ENCODE data around the gene SYNJ2. TPM values are rescaled to one million over a fixed set of nuclear protein-coding genes. Genes with fewer than 3 reads are reported as not detected.
A peak's percentile ranks its signal among the peaks of the same experiment; 100 is the strongest.

The SYNJ2 gene
- total RNA-seq, 1 experiment from 2014 or later: 29.1 TPM

GRCh38 chr6:158021814-158022748, 40.4 kb downstream of the SYNJ2 start:
- Mint-ChIP-seq H3K27me3 (ENCODE audit: unreplicated experiment) (no peaks in the 10 kb centered on the region), H3K27ac (ENCODE audit: unreplicated experiment) (no peak overlapping the region), H3K4me1 (ENCODE audit: low read depth, unreplicated experiment) (peaks cover 25% of the 10 kb centered on the region), H3K36me3 (ENCODE audit: insufficient read depth, unreplicated experiment) (peaks cover 22% of the 10 kb centered on the region), H3K4me3 (ENCODE audit: low read depth, unreplicated experiment) (no peak overlapping the region), H3K9me3 (ENCODE audit: low read depth, unreplicated experiment) (no peaks in the 10 kb centered on the region)
- no peak for DNase-seq
- CTCF ChIA-PET: no interaction called here
- no TSS peak for BruUV-seq (replicated peaks)
- no peak for TF ChIP-seq CTCF (IDR thresholded peaks at IDR 0.05; ENCODE audit: unreplicated experiment)
- intact Hi-C loops (cut with micrococcal nuclease; ENCODE audit: unreplicated experiment): no loop called here

GRCh38 chr6:158022749-158023596, 41.3 kb downstream of the SYNJ2 start:
- peaks cover 30% of the 10 kb centered on the region for H3K36me3 Mint-ChIP-seq (ENCODE audit: insufficient read depth, unreplicated experiment)
- peaks cover 34% of the 10 kb centered on the region for H3K4me1 Mint-ChIP-seq (ENCODE audit: low read depth, unreplicated experiment)
- no peak overlapping the region for H3K27ac Mint-ChIP-seq (ENCODE audit: unreplicated experiment)
- no peaks in the 10 kb centered on the region for H3K9me3 Mint-ChIP-seq (ENCODE audit: low read depth, unreplicated experiment)
- no TSS peak for BruUV-seq (replicated peaks)
- intact Hi-C loops (cut with micrococcal nuclease; ENCODE audit: unreplicated experiment): no loop called here
- no peaks in the 10 kb centered on the region for H3K27me3 Mint-ChIP-seq (ENCODE audit: unreplicated experiment)
- CTCF ChIA-PET: no interaction called here
- no peak for DNase-seq
- no peak overlapping the region for H3K4me3 Mint-ChIP-seq (ENCODE audit: low read depth, unreplicated experiment)
- no peak for TF ChIP-seq CTCF (IDR thresholded peaks at IDR 0.05; ENCODE audit: unreplicated experiment)

GRCh38 chr6:158023597-158023939, 41.9 kb downstream of the SYNJ2 start:
- Mint-ChIP-seq H3K4me3 (ENCODE audit: low read depth, unreplicated experiment) (no peak overlapping the region), H3K4me1 (ENCODE audit: low read depth, unreplicated experiment) (peaks cover 38% of the 10 kb centered on the region), H3K9me3 (ENCODE audit: low read depth, unreplicated experiment) (no peaks in the 10 kb centered on the region), H3K36me3 (ENCODE audit: insufficient read depth, unreplicated experiment) (peaks cover 33% of the 10 kb centered on the region), H3K27ac (ENCODE audit: unreplicated experiment) (no peak overlapping the region), H3K27me3 (ENCODE audit: unreplicated experiment) (no peaks in the 10 kb centered on the region)
- no TSS peak for BruUV-seq (replicated peaks)
- TF ChIP-seq CTCF (IDR thresholded peaks at IDR 0.05; ENCODE audit: unreplicated experiment): no peak
- CTCF ChIA-PET: no interaction called here
- no peak for DNase-seq
- intact Hi-C loops (cut with micrococcal nuclease; ENCODE audit: unreplicated experiment): no loop called here

GRCh38 chr6:158024566-158025297, 43.1 kb downstream of the SYNJ2 start:
- H3K4me1 Mint-ChIP-seq (ENCODE audit: low read depth, unreplicated experiment): peaks cover 34% of the 10 kb centered on the region
- H3K27me3 Mint-ChIP-seq (ENCODE audit: unreplicated experiment): no peaks in the 10 kb centered on the region
- BruUV-seq (replicated peaks): no TSS peak
- peak overlapping the region; percentile 7 for H3K27ac Mint-ChIP-seq (ENCODE audit: unreplicated experiment)
- no peak for TF ChIP-seq CTCF (IDR thresholded peaks at IDR 0.05; ENCODE audit: unreplicated experiment)
- intact Hi-C loops (cut with micrococcal nuclease; ENCODE audit: unreplicated experiment): no loop called here
- no peak for DNase-seq
- H3K36me3 Mint-ChIP-seq (ENCODE audit: insufficient read depth, unreplicated experiment): peaks cover 29% of the 10 kb centered on the region
- H3K9me3 Mint-ChIP-seq (ENCODE audit: low read depth, unreplicated experiment): no peaks in the 10 kb centered on the region
- no peak overlapping the region for H3K4me3 Mint-ChIP-seq (ENCODE audit: low read depth, unreplicated experiment)
- CTCF ChIA-PET: no interaction called here

All from Calu3 (cell line).